ENCODE data around the gene C7orf33.

GRCh38 chr7:148607151-148607661 lies 16.6 kb downstream of the C7orf33 start:
- TF ChIP-seq ZNF607 (CRISPR knock-in tag; IDR thresholded peaks at IDR 0.05; ENCODE audit: borderline replicate concordance) (no peak), MYC (CRISPR knock-in tag; IDR thresholded peaks at IDR 0.05; ENCODE audit: borderline replicate concordance) (no peak), PHF5A (CRISPR knock-in tag; IDR thresholded peaks at IDR 0.05; ENCODE audit: low read depth, unreplicated experiment) (no peak), SMARCE1 (IDR thresholded peaks at IDR 0.05; ENCODE audit: borderline replicate concordance) (no peak), POLR2AphosphoS5 (IDR thresholded peaks at IDR 0.05; ENCODE audit: low read depth, low read length) (no peak), SP1 (IDR thresholded peaks at IDR 0.05) (no peak), SP1 (CRISPR knock-in tag; IDR thresholded peaks at IDR 0.05) (no peak)
